Measurements from ENCODE around the gene SPINT3. TPM values are rescaled to one million over a fixed set of nuclear protein-coding genes. Genes with fewer than 3 reads are reported as not detected.

SPINT3 gene
- total RNA-seq, 1 experiment from 2014 or later, result not detected

DNA sequence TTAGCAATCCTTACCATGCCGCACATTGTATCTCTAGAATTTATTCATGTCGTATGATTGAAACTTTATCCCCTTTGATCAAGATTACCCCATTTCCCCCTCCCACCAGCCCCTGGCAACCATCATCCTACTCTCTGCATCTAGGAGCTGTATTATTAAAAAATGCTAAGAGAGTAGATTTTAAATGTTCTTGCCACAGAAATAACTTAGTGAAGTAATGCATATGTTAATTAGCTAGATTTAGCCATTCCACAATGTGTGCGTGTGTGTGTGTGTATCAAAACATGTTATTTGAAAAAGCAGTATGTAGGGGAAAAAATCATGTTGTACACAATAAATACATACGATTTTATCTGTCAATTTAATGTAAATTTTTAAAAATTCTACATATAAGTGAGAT lies 11.9 kb upstream of the SPINT3 start:
- TF ChIP-seq, protein P1, sequence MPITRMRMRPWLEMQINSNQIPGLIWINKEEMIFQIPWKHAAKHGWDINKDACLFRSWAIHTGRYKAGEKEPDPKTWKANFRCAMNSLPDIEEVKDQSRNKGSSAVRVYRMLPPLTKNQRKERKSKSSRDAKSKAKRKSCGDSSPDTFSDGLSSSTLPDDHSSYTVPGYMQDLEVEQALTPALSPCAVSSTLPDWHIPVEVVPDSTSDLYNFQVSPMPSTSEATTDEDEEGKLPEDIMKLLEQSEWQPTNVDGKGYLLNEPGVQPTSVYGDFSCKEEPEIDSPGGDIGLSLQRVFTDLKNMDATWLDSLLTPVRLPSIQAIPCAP (CRISPR knock-in tag; IDR thresholded peaks at IDR 0.05), result no peak
- TF ChIP-seq, protein P2, sequence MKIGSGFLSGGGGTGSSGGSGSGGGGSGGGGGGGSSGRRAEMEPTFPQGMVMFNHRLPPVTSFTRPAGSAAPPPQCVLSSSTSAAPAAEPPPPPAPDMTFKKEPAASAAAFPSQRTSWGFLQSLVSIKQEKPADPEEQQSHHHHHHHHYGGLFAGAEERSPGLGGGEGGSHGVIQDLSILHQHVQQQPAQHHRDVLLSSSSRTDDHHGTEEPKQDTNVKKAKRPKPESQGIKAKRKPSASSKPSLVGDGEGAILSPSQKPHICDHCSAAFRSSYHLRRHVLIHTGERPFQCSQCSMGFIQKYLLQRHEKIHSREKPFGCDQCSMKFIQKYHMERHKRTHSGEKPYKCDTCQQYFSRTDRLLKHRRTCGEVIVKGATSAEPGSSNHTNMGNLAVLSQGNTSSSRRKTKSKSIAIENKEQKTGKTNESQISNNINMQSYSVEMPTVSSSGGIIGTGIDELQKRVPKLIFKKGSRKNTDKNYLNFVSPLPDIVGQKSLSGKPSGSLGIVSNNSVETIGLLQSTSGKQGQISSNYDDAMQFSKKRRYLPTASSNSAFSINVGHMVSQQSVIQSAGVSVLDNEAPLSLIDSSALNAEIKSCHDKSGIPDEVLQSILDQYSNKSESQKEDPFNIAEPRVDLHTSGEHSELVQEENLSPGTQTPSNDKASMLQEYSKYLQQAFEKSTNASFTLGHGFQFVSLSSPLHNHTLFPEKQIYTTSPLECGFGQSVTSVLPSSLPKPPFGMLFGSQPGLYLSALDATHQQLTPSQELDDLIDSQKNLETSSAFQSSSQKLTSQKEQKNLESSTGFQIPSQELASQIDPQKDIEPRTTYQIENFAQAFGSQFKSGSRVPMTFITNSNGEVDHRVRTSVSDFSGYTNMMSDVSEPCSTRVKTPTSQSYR (CRISPR knock-in tag; IDR thresholded peaks at IDR 0.05), result no peak
- TF ChIP-seq ZBTB21 (CRISPR knock-in tag; IDR thresholded peaks at IDR 0.05; ENCODE audit: borderline replicate concordance), result no peak
- no peak for TF ChIP-seq NFE2L1 (CRISPR knock-in tag; IDR thresholded peaks at IDR 0.05)
- TF ChIP-seq, protein P3, sequence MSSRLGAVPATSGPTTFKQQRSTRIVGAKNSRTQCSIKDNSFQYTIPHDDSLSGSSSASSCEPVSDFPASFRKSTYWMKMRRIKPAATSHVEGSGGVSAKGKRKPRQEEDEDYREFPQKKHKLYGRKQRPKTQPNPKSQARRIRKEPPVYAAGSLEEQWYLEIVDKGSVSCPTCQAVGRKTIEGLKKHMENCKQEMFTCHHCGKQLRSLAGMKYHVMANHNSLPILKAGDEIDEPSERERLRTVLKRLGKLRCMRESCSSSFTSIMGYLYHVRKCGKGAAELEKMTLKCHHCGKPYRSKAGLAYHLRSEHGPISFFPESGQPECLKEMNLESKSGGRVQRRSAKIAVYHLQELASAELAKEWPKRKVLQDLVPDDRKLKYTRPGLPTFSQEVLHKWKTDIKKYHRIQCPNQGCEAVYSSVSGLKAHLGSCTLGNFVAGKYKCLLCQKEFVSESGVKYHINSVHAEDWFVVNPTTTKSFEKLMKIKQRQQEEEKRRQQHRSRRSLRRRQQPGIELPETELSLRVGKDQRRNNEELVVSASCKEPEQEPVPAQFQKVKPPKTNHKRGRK (CRISPR knock-in tag; IDR thresholded peaks at IDR 0.05; ENCODE audit: borderline replicate concordance), result no peak
- no peak for TF ChIP-seq FOXJ3 (CRISPR knock-in tag; IDR thresholded peaks at IDR 0.05; ENCODE audit: borderline replicate concordance)
- no peak for TF ChIP-seq ZNF263 (CRISPR knock-in tag; IDR thresholded peaks at IDR 0.05; ENCODE audit: low read depth)
- TF ChIP-seq, protein P4, sequence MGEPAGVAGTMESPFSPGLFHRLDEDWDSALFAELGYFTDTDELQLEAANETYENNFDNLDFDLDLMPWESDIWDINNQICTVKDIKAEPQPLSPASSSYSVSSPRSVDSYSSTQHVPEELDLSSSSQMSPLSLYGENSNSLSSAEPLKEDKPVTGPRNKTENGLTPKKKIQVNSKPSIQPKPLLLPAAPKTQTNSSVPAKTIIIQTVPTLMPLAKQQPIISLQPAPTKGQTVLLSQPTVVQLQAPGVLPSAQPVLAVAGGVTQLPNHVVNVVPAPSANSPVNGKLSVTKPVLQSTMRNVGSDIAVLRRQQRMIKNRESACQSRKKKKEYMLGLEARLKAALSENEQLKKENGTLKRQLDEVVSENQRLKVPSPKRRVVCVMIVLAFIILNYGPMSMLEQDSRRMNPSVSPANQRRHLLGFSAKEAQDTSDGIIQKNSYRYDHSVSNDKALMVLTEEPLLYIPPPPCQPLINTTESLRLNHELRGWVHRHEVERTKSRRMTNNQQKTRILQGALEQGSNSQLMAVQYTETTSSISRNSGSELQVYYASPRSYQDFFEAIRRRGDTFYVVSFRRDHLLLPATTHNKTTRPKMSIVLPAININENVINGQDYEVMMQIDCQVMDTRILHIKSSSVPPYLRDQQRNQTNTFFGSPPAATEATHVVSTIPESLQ (CRISPR knock-in tag; IDR thresholded peaks at IDR 0.05), result no peak
- TF ChIP-seq, protein P5, sequence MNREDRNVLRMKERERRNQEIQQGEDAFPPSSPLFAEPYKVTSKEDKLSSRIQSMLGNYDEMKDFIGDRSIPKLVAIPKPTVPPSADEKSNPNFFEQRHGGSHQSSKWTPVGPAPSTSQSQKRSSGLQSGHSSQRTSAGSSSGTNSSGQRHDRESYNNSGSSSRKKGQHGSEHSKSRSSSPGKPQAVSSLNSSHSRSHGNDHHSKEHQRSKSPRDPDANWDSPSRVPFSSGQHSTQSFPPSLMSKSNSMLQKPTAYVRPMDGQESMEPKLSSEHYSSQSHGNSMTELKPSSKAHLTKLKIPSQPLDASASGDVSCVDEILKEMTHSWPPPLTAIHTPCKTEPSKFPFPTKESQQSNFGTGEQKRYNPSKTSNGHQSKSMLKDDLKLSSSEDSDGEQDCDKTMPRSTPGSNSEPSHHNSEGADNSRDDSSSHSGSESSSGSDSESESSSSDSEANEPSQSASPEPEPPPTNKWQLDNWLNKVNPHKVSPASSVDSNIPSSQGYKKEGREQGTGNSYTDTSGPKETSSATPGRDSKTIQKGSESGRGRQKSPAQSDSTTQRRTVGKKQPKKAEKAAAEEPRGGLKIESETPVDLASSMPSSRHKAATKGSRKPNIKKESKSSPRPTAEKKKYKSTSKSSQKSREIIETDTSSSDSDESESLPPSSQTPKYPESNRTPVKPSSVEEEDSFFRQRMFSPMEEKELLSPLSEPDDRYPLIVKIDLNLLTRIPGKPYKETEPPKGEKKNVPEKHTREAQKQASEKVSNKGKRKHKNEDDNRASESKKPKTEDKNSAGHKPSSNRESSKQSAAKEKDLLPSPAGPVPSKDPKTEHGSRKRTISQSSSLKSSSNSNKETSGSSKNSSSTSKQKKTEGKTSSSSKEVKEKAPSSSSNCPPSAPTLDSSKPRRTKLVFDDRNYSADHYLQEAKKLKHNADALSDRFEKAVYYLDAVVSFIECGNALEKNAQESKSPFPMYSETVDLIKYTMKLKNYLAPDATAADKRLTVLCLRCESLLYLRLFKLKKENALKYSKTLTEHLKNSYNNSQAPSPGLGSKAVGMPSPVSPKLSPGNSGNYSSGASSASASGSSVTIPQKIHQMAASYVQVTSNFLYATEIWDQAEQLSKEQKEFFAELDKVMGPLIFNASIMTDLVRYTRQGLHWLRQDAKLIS (CRISPR knock-in tag; IDR thresholded peaks at IDR 0.05; ENCODE audit: borderline replicate concordance), result no peak
- DNase-seq (ENCODE audit: low spot score), result no peak
- POLR2A ChIA-PET, result no interaction called here
- Mint-ChIP-seq H3K4me3 (no peak overlapping the region), H3K4me1 (no peaks in the 10 kb centered on the region), H3K36me3 (no peaks in the 10 kb centered on the region), H3K27ac (no peak overlapping the region), H3K9me3 (no peaks in the 10 kb centered on the region), H3K27me3 (ENCODE audit: low read depth) (no peaks in the 10 kb centered on the region)
- CTCF ChIA-PET, result no interaction called here
- no peak for ATAC-seq

DNA sequence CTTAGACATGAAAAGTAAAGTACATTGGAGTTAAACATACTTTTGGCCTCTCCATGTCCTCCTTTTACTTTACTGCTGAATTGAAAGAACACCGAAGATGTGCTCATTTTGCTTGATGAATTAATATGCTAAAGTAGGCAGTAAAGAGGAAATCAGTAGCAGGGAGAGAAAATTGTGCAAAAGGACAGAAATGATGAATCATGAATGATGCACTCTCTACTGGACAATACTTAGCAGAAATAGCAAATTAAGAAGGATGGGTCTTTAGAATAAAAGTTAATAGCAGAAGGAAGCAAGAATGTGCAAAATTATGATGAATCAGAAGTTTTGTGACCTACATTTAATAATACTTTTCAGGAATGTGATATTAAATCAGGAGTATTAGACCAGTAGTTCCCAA lies 8.4 kb upstream of the SPINT3 start:
- H3K27me3 Mint-ChIP-seq (ENCODE audit: low read depth), result no peaks in the 10 kb centered on the region; the same call in 1 of the 2 replicates
- H3K36me3 Mint-ChIP-seq, result no peaks in the 10 kb centered on the region
- H3K4me1 Mint-ChIP-seq, result no peaks in the 10 kb centered on the region
- CTCF ChIA-PET, result interaction anchor here (2.1 kb wide), 1 partner anchor 247 kb away, joined by 11 read pairs; no protein-coding TSS in a partner anchor
- no peak for TF ChIP-seq ZNF232 (CRISPR knock-in tag; IDR thresholded peaks at IDR 0.05)
- no peak for TF ChIP-seq TEAD4 (CRISPR knock-in tag; IDR thresholded peaks at IDR 0.05)
- H3K27ac Mint-ChIP-seq, result no peak overlapping the region
- DNase-seq (ENCODE audit: low spot score) (no peak), ATAC-seq (no peak)
- peaks cover 8% of the 10 kb centered on the region; the same call in 1 of the 2 replicates for H3K9me3 Mint-ChIP-seq
- no peak overlapping the region for H3K4me3 Mint-ChIP-seq
- POLR2A ChIA-PET, result no interaction called here

All from WTC11 (cell line).